GF-D8 (cell line): ENCODE measurements around the gene ARMC8.

Experiments
- DNase-seq: peaks from one replicate; lab custom pipeline; 2025; lab: John Stamatoyannopoulos, UW

ARMC8 gene

GRCh38 chr3:138197524-138197923 lies 10.4 kb downstream of the ARMC8 start:
- DNase-seq = no peak

- DNase-seq = peak; percentile 27
These were observed 12.8 kb downstream of the ARMC8 start for GRCh38 chr3:138199851-138200250.

- DNase-seq = no peak
These were observed 13.3 kb downstream of the ARMC8 start for GRCh38 chr3:138200424-138200823.

GRCh38 chr3:138202945-138203701 lies 16.0 kb downstream of the ARMC8 start:
- DNase-seq = no peak

- DNase-seq = no peak
These were observed 16.8 kb downstream of the ARMC8 start for GRCh38 chr3:138203938-138204337.

GRCh38 chr3:138205527-138205926 lies 18.4 kb downstream of the ARMC8 start:
- DNase-seq = no peak

- DNase-seq = no peak
These were observed 19.1 kb downstream of the ARMC8 start for GRCh38 chr3:138206196-138206595.

- DNase-seq = no peak
These were observed 23.4 kb downstream of the ARMC8 start for GRCh38 chr3:138210528-138210927.

- peak; percentile 71 for DNase-seq
These were observed 26.4 kb downstream of the ARMC8 start for GRCh38 chr3:138213398-138214085.

GRCh38 chr3:138219255-138219654 lies 32.2 kb downstream of the ARMC8 start:
- no peak for DNase-seq

GRCh38 chr3:138220242-138220641 lies 33.1 kb downstream of the ARMC8 start:
- DNase-seq = no peak

GRCh38 chr3:138220788-138221187 lies 33.7 kb downstream of the ARMC8 start:
- no peak for DNase-seq

- peak; percentile 76 for DNase-seq
These were observed 35.2 kb downstream of the ARMC8 start for GRCh38 chr3:138222131-138222941.

GRCh38 chr3:138222942-138223287 lies 35.8 kb downstream of the ARMC8 start:
- DNase-seq = no peak

GRCh38 chr3:138227650-138228049 lies 40.5 kb downstream of the ARMC8 start:
- DNase-seq = no peak

GRCh38 chr3:138230525-138230924 lies 43.4 kb downstream of the ARMC8 start:
- no peak for DNase-seq

GRCh38 chr3:138232705-138233364 lies 45.7 kb downstream of the ARMC8 start:
- DNase-seq = no peak

- DNase-seq = no peak
These were observed 47.5 kb downstream of the ARMC8 start for GRCh38 chr3:138234401-138235179.

- DNase-seq = no peak
These were observed 51.6 kb downstream of the ARMC8 start for GRCh38 chr3:138238711-138239110.

GRCh38 chr3:138241061-138241460 lies 54.0 kb downstream of the ARMC8 start:
- no peak for DNase-seq

GRCh38 chr3:138241676-138242075 lies 54.6 kb downstream of the ARMC8 start:
- DNase-seq = no peak

GRCh38 chr3:138242466-138242865 lies 55.4 kb downstream of the ARMC8 start:
- no peak for DNase-seq
